NCI-H1417 treated with DMSO at 0.1 percent for 48 hours (cell line): ENCODE data around the gene ZBTB42.

Source experiments
- DNase-seq: peaks from one replicate; lab custom pipeline; 2025; lab: John Stamatoyannopoulos, UW

ZBTB42 gene

GRCh38 chr14:104795781-104796686 is 4.9 kb upstream of the ZBTB42 start:
- no peak for DNase-seq

- no peak for DNase-seq
Observed at GRCh38 chr14:104796687-104797081, 4.2 kb upstream of the ZBTB42 start.

GRCh38 chr14:104797115-104798044 is 3.5 kb upstream of the ZBTB42 start:
- DNase-seq = no peak

GRCh38 chr14:104798300-104799243 is 2.3 kb upstream of the ZBTB42 start:
- no peak for DNase-seq

GRCh38 chr14:104799244-104800014 is 1.5 kb upstream of the ZBTB42 start:
- no peak for DNase-seq

GRCh38 chr14:104800015-104800770 is 708 bp upstream of the ZBTB42 start:
- DNase-seq = no peak

GRCh38 chr14:104801520-104802393 is 856 bp downstream of the ZBTB42 start:
- no peak for DNase-seq

- no peak for DNase-seq
Observed at GRCh38 chr14:104802394-104803184, 1.7 kb downstream of the ZBTB42 start.

GRCh38 chr14:104803280-104803911 is 2.5 kb downstream of the ZBTB42 start:
- DNase-seq = no peak

- no peak for DNase-seq
Observed at GRCh38 chr14:104803912-104804410, 3.1 kb downstream of the ZBTB42 start.

GRCh38 chr14:104804481-104805325 is 3.8 kb downstream of the ZBTB42 start:
- no peak for DNase-seq

- DNase-seq = no peak
Observed at GRCh38 chr14:104805326-104805678, 4.4 kb downstream of the ZBTB42 start.

- DNase-seq = no peak
Observed at GRCh38 chr14:104805941-104806624, 5.2 kb downstream of the ZBTB42 start.

- DNase-seq = no peak
Observed at GRCh38 chr14:104806625-104807465, 5.9 kb downstream of the ZBTB42 start.

GRCh38 chr14:104808456-104808855 is 7.6 kb downstream of the ZBTB42 start:
- DNase-seq = no peak
